Liver (tissue), 9 donors: ENCODE measurements around the gene ATOX1. TPM values are rescaled to one million over a fixed set of nuclear protein-coding genes. Genes with fewer than 3 reads are reported as not detected.

Experiments used
- DNase-seq: peaks from one replicate; pipeline ENCODE4 v3.0.0-alpha.2; 2017; ENCODE audit warnings: low spot score
- H3K27ac ChIP-seq, 2 donors: one replicate each; pipeline ENCODE4 v1.7.0; 2013; ENCODE audit warnings: inconsistent platforms in 2 of 2, low read length in 2 of 2, control low read depth in 1 of 2, low read depth in 1 of 2, mild to moderate bottlenecking in 1 of 2
- H3K27me3 ChIP-seq, 4 donors: one replicate each; pipeline versions ENCODE4 v1.6.1 to v1.7.0; 2013; ENCODE audit warnings: low read length in 3 of 4, inconsistent platforms in 1 of 4, mild to moderate bottlenecking in 1 of 4, moderate library complexity in 1 of 4; ENCODE audit not compliant: control insufficient read depth in 4 of 4, insufficient read depth in 4 of 4
- H3K36me3 ChIP-seq, 4 donors: one replicate each; pipeline versions ENCODE4 v1.6.1 to v1.7.0; 2013; ENCODE audit warnings: low read length in 3 of 4, mild to moderate bottlenecking in 3 of 4, low read depth in 1 of 4, moderate library complexity in 1 of 4; ENCODE audit not compliant: control insufficient read depth in 4 of 4, insufficient read depth in 3 of 4
- H3K4me1 ChIP-seq, 4 donors: one replicate each; pipeline versions ENCODE4 v1.6.1 to v1.7.0; 2013; ENCODE audit warnings: low read length in 3 of 4, mild to moderate bottlenecking in 3 of 4, moderate library complexity in 1 of 4; ENCODE audit not compliant: control insufficient read depth in 4 of 4, insufficient read depth in 4 of 4
- H3K4me3 ChIP-seq, 3 donors: one replicate each; pipeline versions ENCODE4 v1.6.1 to v1.7.0; 2013; ENCODE audit warnings: low read length in 3 of 3, control low read depth in 1 of 3, low read depth in 1 of 3, mild to moderate bottlenecking in 1 of 3
- H3K9ac ChIP-seq, 2 donors: one replicate each; pipeline ENCODE4 v1.7.0; 2013; ENCODE audit warnings: low read length in 2 of 2, mild to moderate bottlenecking in 2 of 2, moderate library complexity in 2 of 2, control low read depth in 1 of 2, low read depth in 1 of 2
- H3K9me3 ChIP-seq, 4 donors: one replicate each; pipeline versions ENCODE4 v1.6.1 to v1.7.0; 2013; ENCODE audit warnings: low read length in 3 of 4; ENCODE audit not compliant: control insufficient read depth in 4 of 4
- ATF3 ChIP-seq: IDR thresholded peaks from 2 replicates; pipeline ENCODE4 v1.6.1; 2016; ENCODE audit warnings: antibody characterized with exemption
- CTCF ChIP-seq: fragments of 150-350 bp; IDR thresholded peaks from 2 replicates; pipeline ENCODE4 v1.5.1; 2017; ENCODE audit warnings: improper control_type of control experiment, low read depth, low read length; ENCODE audit not compliant: missing input control
- EGR1 ChIP-seq, 2 donors: IDR thresholded peaks; 2 replicates each; pipeline ENCODE4 v1.6.1; 2016 to 2018; ENCODE audit warnings: antibody characterized with exemption in 2 of 2, low read depth in 2 of 2
- HNF4A ChIP-seq, 2 donors: conservative IDR thresholded peaks; 2 replicates each; pipeline ENCODE4 v1.6.1; 2016; ENCODE audit warnings: antibody characterized with exemption in 2 of 2, mild to moderate bottlenecking in 2 of 2
- JUND ChIP-seq, 2 donors: IDR thresholded peaks; 2 replicates each; pipeline ENCODE4 v1.6.1; 2016; ENCODE audit warnings: antibody characterized with exemption in 2 of 2
- NR2F2 ChIP-seq: IDR thresholded peaks from 2 replicates; pipeline ENCODE4 v1.6.1; 2016; ENCODE audit warnings: antibody characterized with exemption
- RXRA ChIP-seq, 2 donors: IDR thresholded peaks; 2 replicates each; pipeline ENCODE4 v1.6.1; 2017 to 2018; ENCODE audit warnings: antibody characterized with exemption in 2 of 2, mild to moderate bottlenecking in 1 of 2
- SP1 ChIP-seq: IDR thresholded peaks from 2 replicates; pipeline ENCODE4 v1.6.1; 2018; ENCODE audit warnings: antibody characterized with exemption, mild to moderate bottlenecking
- YY1 ChIP-seq: IDR thresholded peaks from 2 replicates; pipeline ENCODE4 v1.6.1; 2016; ENCODE audit warnings: antibody characterized with exemption, mild to moderate bottlenecking
- WGBS: extraction: QIAGEN DNeasy Blood & Tissue Kit; methylation state at CpG from one replicate; pipeline ENCODE4 v1.1.7; 2013; 5-methylcytosine and 5-hydroxymethylcytosine counted together
- polyA plus RNA-seq, 2 donors: library from polyadenylated mRNA; stranded (reverse) in 1 of 2; unstranded in 1 of 2; fragments of 200-250 nt in 1 of 2; fragments of >200 nt in 1 of 2; fragmentation: Nextera tagmentation in 1 of 2; extraction: Ambion mirVana in 1 of 2; gene quantifications; one replicate each; pipeline versions ENCODE4 v1.2.1 to v1.2.3, GENCODE V29; 2013 to 2015
- total RNA-seq, 2 donors: library from RNA; depleted of rRNA; stranded (reverse); fragments of >200 nt; gene quantifications; one replicate each; pipeline ENCODE4 v1.2.3, GENCODE V29; 2014
- TF ChIP-seq, protein P1 (sequence below): IDR thresholded peaks from 2 replicates; pipeline ENCODE4 v1.6.1; 2016; ENCODE audit warnings: antibody characterized with exemption, mild to moderate bottlenecking
- TF ChIP-seq, protein P2 (sequence below): IDR thresholded peaks from 2 replicates; pipeline ENCODE4 v1.6.1; 2016; ENCODE audit warnings: antibody characterized with exemption
- TF ChIP-seq, protein P3 (sequence below): IDR thresholded peaks from 2 replicates; pipeline ENCODE4 v1.6.1; 2016; ENCODE audit warnings: antibody characterized with exemption
- donor health status: healthy.
- donor health status: healthy.
- donor health status: healthy.
- donor health status: healthy.
- donor health status: healthy.

Gene ATOX1
- total and polyA plus RNA-seq, 4 donors = 25.9 to 307 (median 95.6) TPM

GRCh38 chr5:151779531-151780125 lies 21.2 kb upstream of the ATOX1 start:
- peaks cover 0 to 7% (median 0%) of the 10 kb centered on the region in 4 donors for H3K36me3 ChIP-seq
- no peak for DNase-seq
- H3K27ac ChIP-seq = no peak overlapping the region
- peaks cover 10 to 42% (median 23%) of the 10 kb centered on the region in 4 donors for H3K4me1 ChIP-seq
- H3K9ac ChIP-seq = no peak overlapping the region
- TF ChIP-seq, protein P1, sequence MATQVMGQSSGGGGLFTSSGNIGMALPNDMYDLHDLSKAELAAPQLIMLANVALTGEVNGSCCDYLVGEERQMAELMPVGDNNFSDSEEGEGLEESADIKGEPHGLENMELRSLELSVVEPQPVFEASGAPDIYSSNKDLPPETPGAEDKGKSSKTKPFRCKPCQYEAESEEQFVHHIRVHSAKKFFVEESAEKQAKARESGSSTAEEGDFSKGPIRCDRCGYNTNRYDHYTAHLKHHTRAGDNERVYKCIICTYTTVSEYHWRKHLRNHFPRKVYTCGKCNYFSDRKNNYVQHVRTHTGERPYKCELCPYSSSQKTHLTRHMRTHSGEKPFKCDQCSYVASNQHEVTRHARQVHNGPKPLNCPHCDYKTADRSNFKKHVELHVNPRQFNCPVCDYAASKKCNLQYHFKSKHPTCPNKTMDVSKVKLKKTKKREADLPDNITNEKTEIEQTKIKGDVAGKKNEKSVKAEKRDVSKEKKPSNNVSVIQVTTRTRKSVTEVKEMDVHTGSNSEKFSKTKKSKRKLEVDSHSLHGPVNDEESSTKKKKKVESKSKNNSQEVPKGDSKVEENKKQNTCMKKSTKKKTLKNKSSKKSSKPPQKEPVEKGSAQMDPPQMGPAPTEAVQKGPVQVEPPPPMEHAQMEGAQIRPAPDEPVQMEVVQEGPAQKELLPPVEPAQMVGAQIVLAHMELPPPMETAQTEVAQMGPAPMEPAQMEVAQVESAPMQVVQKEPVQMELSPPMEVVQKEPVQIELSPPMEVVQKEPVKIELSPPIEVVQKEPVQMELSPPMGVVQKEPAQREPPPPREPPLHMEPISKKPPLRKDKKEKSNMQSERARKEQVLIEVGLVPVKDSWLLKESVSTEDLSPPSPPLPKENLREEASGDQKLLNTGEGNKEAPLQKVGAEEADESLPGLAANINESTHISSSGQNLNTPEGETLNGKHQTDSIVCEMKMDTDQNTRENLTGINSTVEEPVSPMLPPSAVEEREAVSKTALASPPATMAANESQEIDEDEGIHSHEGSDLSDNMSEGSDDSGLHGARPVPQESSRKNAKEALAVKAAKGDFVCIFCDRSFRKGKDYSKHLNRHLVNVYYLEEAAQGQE = no peak
- TF ChIP-seq, protein P2, sequence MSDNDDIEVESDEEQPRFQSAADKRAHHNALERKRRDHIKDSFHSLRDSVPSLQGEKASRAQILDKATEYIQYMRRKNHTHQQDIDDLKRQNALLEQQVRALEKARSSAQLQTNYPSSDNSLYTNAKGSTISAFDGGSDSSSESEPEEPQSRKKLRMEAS = no peak
- TF ChIP-seq HNF4A (conservative IDR thresholded peaks at IDR 0.05) (no peak), JUND (IDR thresholded peaks at IDR 0.05) (no peak), CTCF (no peak), ATF3 (no peak), YY1 (no peak), SP1 (no peak), EGR1 (IDR thresholded peaks at IDR 0.05; ENCODE audit: low read depth in 2 of 2) (no peak), NR2F2 (no peak), RXRA (IDR thresholded peaks at IDR 0.05) (no peak)
- TF ChIP-seq, protein P3, sequence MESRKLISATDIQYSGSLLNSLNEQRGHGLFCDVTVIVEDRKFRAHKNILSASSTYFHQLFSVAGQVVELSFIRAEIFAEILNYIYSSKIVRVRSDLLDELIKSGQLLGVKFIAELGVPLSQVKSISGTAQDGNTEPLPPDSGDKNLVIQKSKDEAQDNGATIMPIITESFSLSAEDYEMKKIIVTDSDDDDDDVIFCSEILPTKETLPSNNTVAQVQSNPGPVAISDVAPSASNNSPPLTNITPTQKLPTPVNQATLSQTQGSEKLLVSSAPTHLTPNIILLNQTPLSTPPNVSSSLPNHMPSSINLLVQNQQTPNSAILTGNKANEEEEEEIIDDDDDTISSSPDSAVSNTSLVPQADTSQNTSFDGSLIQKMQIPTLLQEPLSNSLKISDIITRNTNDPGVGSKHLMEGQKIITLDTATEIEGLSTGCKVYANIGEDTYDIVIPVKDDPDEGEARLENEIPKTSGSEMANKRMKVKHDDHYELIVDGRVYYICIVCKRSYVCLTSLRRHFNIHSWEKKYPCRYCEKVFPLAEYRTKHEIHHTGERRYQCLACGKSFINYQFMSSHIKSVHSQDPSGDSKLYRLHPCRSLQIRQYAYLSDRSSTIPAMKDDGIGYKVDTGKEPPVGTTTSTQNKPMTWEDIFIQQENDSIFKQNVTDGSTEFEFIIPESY = no peak
- H3K9me3 ChIP-seq = no peaks in the 10 kb centered on the region
- 86% methylated on average over 3 of the region's 3 CpGs for WGBS
- no peak overlapping the region for H3K4me3 ChIP-seq
- no peaks in the 10 kb centered on the region for H3K27me3 ChIP-seq

GRCh38 chr5:151775025-151775606 lies 16.7 kb upstream of the ATOX1 start:
- Histone ChIP-seq H3K27me3 (no peaks in the 10 kb centered on the region), H3K4me1 (peaks cover 6 to 59% (median 33%) of the 10 kb centered on the region in 4 donors), H3K27ac (no peak overlapping the region), H3K36me3 (peaks cover 0 to 7% (median 0%) of the 10 kb centered on the region in 4 donors), H3K9ac (no peak overlapping the region), H3K9me3 (no peaks in the 10 kb centered on the region), H3K4me3 (no peak overlapping the region)
- DNase-seq = no peak
- no peak for TF ChIP-seq NR2F2
- 45% methylated on average over 3 of the region's 3 CpGs for WGBS
